Endothelial cell of umbilical vein (primary cell): ENCODE data around the gene TMC6. TPM values are rescaled to one million over a fixed set of nuclear protein-coding genes. Genes with fewer than 3 reads are reported as not detected.
"Not testable (repeated sequence)": the region's sequence is repeated elsewhere in the genome, so short reads cannot be mapped to it uniquely, and the experiment has no call there.

Source experiments
- BruUV-seq: library from RNA; stranded (reverse); fragments of 400-500 nt; replicated peaks from 2 replicates; lab custom pipeline; 2021; lab: Mats Ljungman, UMichigan
- CTCF ChIA-PET: fragments of 300-600, 350-600 bp; sonication (Branson Sonifier 250); formaldehyde crosslinking; loops from one replicate; lab custom pipeline; 2021; ENCODE audit warnings: antibody characterized with exemption, inconsistent platforms; lab: Charles Lee
- POLR2A ChIA-PET: fragments of 300-600, 350-600 bp; sonication (Branson Sonifier 250); formaldehyde crosslinking; loops from one replicate; lab custom pipeline; 2021; ENCODE audit warnings: antibody characterized with exemption, inconsistent platforms; lab: Charles Lee
- DNase-seq: peaks from one replicate; pipeline ENCODE4 v3.0.0-alpha.2; 2011; ENCODE audit warnings: low read depth, low spot score
- FAIRE-seq: peaks from 2 replicates; lab custom pipeline; 2011; peaks lifted over from hg19 to GRCh38; lab: Jason Lieb, UNC
- H2AFZ ChIP-seq: 2 replicates; pipeline ENCODE4 v1.6.0; 2012; ENCODE audit warnings: low read depth, low read length, control low read depth, inconsistent platforms
- H3K27ac ChIP-seq: 2 replicates; pipeline ENCODE4 v1.5.1; 2011; ENCODE audit warnings: low read depth, mild to moderate bottlenecking, control low read depth, low read length, moderate library complexity; ENCODE audit not compliant: insufficient read depth
- H3K27me3 ChIP-seq, 2 experiments: 2 replicates each; pipeline versions ENCODE4 v1.6.0 to v1.6.1; 2011; ENCODE audit warnings: low read length in 2 of 2, mixed read lengths in 1 of 2; ENCODE audit not compliant: control insufficient read depth in 2 of 2, insufficient read depth in 2 of 2
- H3K36me3 ChIP-seq, 2 experiments: 2 replicates in 1 of 2; 3 replicates in 1 of 2; pipeline ENCODE4 v1.5.1; 2011; ENCODE audit warnings: low read length in 2 of 2, mild to moderate bottlenecking in 1 of 2, moderate library complexity in 1 of 2; ENCODE audit not compliant: control insufficient read depth in 2 of 2, insufficient read depth in 2 of 2; ENCODE audit errors: extremely low read depth in 1 of 2
- H3K4me1 ChIP-seq: 3 replicates; pipeline ENCODE4 v1.5.1; 2011; ENCODE audit warnings: mild to moderate bottlenecking, low read length; ENCODE audit not compliant: control insufficient read depth, insufficient read depth; ENCODE audit errors: extremely low read depth
- H3K4me2 ChIP-seq: 2 replicates; pipeline ENCODE4 v1.6.1; 2011; ENCODE audit warnings: low read length, control low read depth, mixed read lengths; ENCODE audit not compliant: insufficient read depth
- H3K4me3 ChIP-seq, 3 experiments: fragments of 200-600 bp in 1 of 3; sonication (generic), shearing (Covaris generic) in 1 of 3; replicated peaks in 1 of 3; 2 replicates each; pipeline ENCODE4 v1.5.1; 2011 to 2016; ENCODE audit warnings: control low read depth in 3 of 3, low read length in 3 of 3, mild to moderate bottlenecking in 2 of 3, inconsistent platforms in 1 of 3, low read depth in 1 of 3, moderate library complexity in 1 of 3; ENCODE audit not compliant: insufficient read depth in 1 of 3
- H3K79me2 ChIP-seq: 2 replicates; pipeline ENCODE4 v1.6.0; 2012; ENCODE audit warnings: low read length, inconsistent platforms; ENCODE audit not compliant: control insufficient read depth, insufficient read depth
- H3K9ac ChIP-seq: replicated peaks from 2 replicates; pipeline ENCODE3; 2011; ENCODE audit warnings: low read length, control low read depth; ENCODE audit not compliant: insufficient read depth; ENCODE audit errors: extremely low read depth
- H3K9me1 ChIP-seq: replicated peaks from 3 replicates; pipeline ENCODE4 v1.6.0; 2011; ENCODE audit warnings: mild to moderate bottlenecking, low read length; ENCODE audit not compliant: control insufficient read depth, insufficient read depth; ENCODE audit errors: extremely low read depth
- H3K9me3 ChIP-seq: replicated peaks from 2 replicates; pipeline ENCODE4 v1.5.1; 2012; ENCODE audit warnings: low read length, inconsistent platforms; ENCODE audit not compliant: control insufficient read depth, insufficient read depth
- H4K20me1 ChIP-seq: replicated peaks from 2 replicates; pipeline ENCODE3; 2011; ENCODE audit warnings: mild to moderate bottlenecking, low read length; ENCODE audit not compliant: control insufficient read depth, insufficient read depth; ENCODE audit errors: extremely low read depth
- EZH2 ChIP-seq: IDR thresholded peaks from 2 replicates; pipeline ENCODE4 v1.6.1; 2012; ENCODE audit warnings: borderline replicate concordance, low read depth, mild to moderate bottlenecking, moderate library complexity, low read length, inconsistent platforms; ENCODE audit not compliant: severe bottlenecking
- FOS ChIP-seq: IDR thresholded peaks from 2 replicates; pipeline ENCODE4 v1.6.1; 2011; ENCODE audit warnings: mild to moderate bottlenecking, low read length, moderate library complexity, borderline replicate concordance; ENCODE audit not compliant: insufficient read depth
- GATA2 ChIP-seq: IDR thresholded peaks from 2 replicates; pipeline ENCODE4 v1.7.0; 2011; ENCODE audit warnings: low read depth, mild to moderate bottlenecking, moderate library complexity, mixed read lengths, low read length; ENCODE audit not compliant: insufficient read length, insufficient read depth
- JUN ChIP-seq: IDR thresholded peaks from 2 replicates; pipeline ENCODE4 v1.6.1; 2011; ENCODE audit warnings: borderline replicate concordance, low read depth; ENCODE audit not compliant: insufficient read length, insufficient read depth
- MAX ChIP-seq: IDR thresholded peaks from 2 replicates; pipeline ENCODE4 v1.6.1; 2011; ENCODE audit not compliant: insufficient read depth, insufficient read length
- MYC ChIP-seq: IDR thresholded peaks from one replicate; pipeline ENCODE4 v1.6.1; 2011; ENCODE audit warnings: mild to moderate bottlenecking, low read depth, low read length
- POLR2A ChIP-seq: IDR thresholded peaks from 2 replicates; pipeline ENCODE4 v1.6.1; 2012; ENCODE audit warnings: low read depth, mild to moderate bottlenecking, control low read depth, low read length
- POLR2AphosphoS5 ChIP-seq: IDR thresholded peaks from 2 replicates; pipeline ENCODE4 v1.6.1; 2012; ENCODE audit warnings: low read depth, mild to moderate bottlenecking, control low read depth, low read length, moderate library complexity; ENCODE audit not compliant: insufficient read depth
- dilution Hi-C: fragments of 300-500 bp; cut with MboI; formaldehyde crosslinking; loops from one replicate; pipeline ENCODE4 v1.15.0; 2019; ENCODE audit warnings: low sequenced_read_pairs; ENCODE audit not compliant: extremely low pct_ligation_motif_present
- intact Hi-C: fragments of 100-400 bp; cut with micrococcal nuclease; formaldehyde crosslinking; loops from one replicate; pipeline ENCODE4 v1.10.0; 2022
- polyA plus RNA-seq, 4 experiments: library from polyadenylated mRNA; depleted of rRNA in 3 of 4; stranded (reverse) in 3 of 4; unstranded in 1 of 4; fragments of >200 nt; gene quantifications; 2 replicates each; pipeline versions ENCODE4 v1.2.1 to v1.2.3, GENCODE V29; 2011 to 2012; ENCODE audit warnings: missing spikeins in 1 of 4
- total RNA-seq: library from RNA; stranded (reverse); gene quantifications from 2 replicates; pipeline ENCODE4 v1.2.3, GENCODE V29; 2021
- TF ChIP-seq, protein P1 (sequence below), 2 donors: IDR thresholded peaks; 1 replicate in 1 of 2; 2 replicates in 1 of 2; pipeline ENCODE4 v1.5.1; 2011; ENCODE audit warnings: low read length in 2 of 2, mild to moderate bottlenecking in 2 of 2, moderate library complexity in 2 of 2, control low read depth in 1 of 2, inconsistent platforms in 1 of 2, low read depth in 1 of 2; ENCODE audit not compliant: insufficient read depth in 1 of 2; ENCODE audit errors: extremely low read depth in 1 of 2

The TMC6 gene
- total and polyA plus RNA-seq, 2 donors (not counting 3 experiments of a cell fraction or from before 2014, with no cell fraction given), result 23.2 to 72.4 TPM

DNA sequence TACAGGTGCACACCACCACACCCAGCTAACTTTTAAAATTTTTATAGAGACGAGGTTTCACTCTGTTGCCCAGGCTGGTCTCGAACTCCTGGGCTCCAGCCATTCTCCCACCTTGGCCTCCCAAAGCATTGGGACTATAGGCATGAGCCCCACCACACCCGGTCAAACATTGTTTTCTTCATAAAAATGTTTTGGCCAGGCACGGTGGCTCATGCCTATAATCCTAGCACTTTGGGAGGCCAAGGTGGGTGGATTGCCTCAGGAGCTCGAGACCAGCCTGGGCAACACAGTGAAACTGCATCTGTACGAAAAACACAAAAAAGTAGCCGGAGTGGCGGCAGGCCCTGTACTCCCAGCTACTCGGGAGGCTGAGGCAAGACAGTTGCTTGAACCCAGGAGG, 12.1 kb downstream of the TMC6 start:
- no peak for DNase-seq
- Histone ChIP-seq H4K20me1 (no peaks in the 10 kb centered on the region), H2AFZ (no peak overlapping the region), H3K4me3 (no peak overlapping the region), H3K9me1 (no peaks in the 10 kb centered on the region), H3K9ac (no peak overlapping the region), H3K4me1 (no peaks in the 10 kb centered on the region), H3K27ac (no peak overlapping the region), H3K4me2 (no peak overlapping the region), H3K9me3 (no peaks in the 10 kb centered on the region), H3K27me3 (no peaks in the 10 kb centered on the region), H3K79me2 (no peaks in the 10 kb centered on the region), H3K36me3 (peaks cover 0 to 2% of the 10 kb centered on the region in 2 experiments)
- CTCF ChIA-PET, result interaction anchor here (1.0 to 1.4 kb wide), 2 partner anchors 60 to 134 kb away, joined by 3 to 7 read pairs; no protein-coding TSS in a partner anchor
- no TSS peak for BruUV-seq
- POLR2A ChIA-PET, result no interaction called here
- TF ChIP-seq POLR2A (no peak), FOS (no peak), MAX (no peak), JUN (no peak), POLR2AphosphoS5 (no peak), EZH2 (no peak), GATA2 (no peak), MYC (no peak)
- TF ChIP-seq, protein P1, sequence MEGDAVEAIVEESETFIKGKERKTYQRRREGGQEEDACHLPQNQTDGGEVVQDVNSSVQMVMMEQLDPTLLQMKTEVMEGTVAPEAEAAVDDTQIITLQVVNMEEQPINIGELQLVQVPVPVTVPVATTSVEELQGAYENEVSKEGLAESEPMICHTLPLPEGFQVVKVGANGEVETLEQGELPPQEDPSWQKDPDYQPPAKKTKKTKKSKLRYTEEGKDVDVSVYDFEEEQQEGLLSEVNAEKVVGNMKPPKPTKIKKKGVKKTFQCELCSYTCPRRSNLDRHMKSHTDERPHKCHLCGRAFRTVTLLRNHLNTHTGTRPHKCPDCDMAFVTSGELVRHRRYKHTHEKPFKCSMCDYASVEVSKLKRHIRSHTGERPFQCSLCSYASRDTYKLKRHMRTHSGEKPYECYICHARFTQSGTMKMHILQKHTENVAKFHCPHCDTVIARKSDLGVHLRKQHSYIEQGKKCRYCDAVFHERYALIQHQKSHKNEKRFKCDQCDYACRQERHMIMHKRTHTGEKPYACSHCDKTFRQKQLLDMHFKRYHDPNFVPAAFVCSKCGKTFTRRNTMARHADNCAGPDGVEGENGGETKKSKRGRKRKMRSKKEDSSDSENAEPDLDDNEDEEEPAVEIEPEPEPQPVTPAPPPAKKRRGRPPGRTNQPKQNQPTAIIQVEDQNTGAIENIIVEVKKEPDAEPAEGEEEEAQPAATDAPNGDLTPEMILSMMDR (IDR thresholded peaks at IDR 0.05; ENCODE audit: extremely low read depth in 1 of 2, insufficient read depth in 1 of 2, low read depth in 1 of 2, low read length in 2 of 2), result no peak
- dilution Hi-C loops (no loop called here), intact Hi-C loops (no loop called here)
- no peak for FAIRE-seq

DNA sequence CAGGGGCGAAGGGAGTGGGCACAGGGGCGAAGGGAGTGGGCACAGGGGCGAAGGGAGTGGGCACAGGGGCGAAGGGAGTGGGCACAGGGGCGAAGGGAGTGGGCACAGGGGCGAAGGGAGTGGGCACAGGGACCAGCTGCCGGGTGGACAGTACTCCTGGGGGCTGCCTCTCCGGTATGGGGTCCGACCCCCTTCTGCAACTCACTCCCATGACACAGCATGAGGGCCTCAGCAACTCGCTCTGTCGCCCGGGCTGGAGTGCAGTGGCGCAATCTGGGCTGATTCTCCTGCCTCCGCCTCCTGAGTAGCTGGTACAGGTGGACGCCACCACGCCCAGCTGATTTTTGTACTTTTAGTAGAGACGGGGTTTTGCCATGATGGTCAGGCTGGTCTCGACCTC, 12.8 kb downstream of the TMC6 start:
- H3K4me3 ChIP-seq, FAIRE-seq, H3K36me3 ChIP-seq, H3K4me1 ChIP-seq, H3K9ac ChIP-seq, intact Hi-C loops, H3K27me3 ChIP-seq, dilution Hi-C loops, H3K27ac ChIP-seq, BruUV-seq, DNase-seq, H3K4me2 ChIP-seq, POLR2A ChIA-PET, H3K79me2 ChIP-seq, H3K9me1 ChIP-seq, H3K9me3 ChIP-seq, H2AFZ ChIP-seq, H4K20me1 ChIP-seq: not testable (repeated sequence)
- CTCF ChIA-PET, result interaction anchor here (1.0 to 1.4 kb wide), 2 partner anchors 60 to 135 kb away, joined by 3 to 7 read pairs; no protein-coding TSS in a partner anchor
